Astrocyte (in vitro differentiated cells and primary cell): ENCODE data around the gene ODAPH. TPM values are rescaled to one million over a fixed set of nuclear protein-coding genes. Genes with fewer than 3 reads are reported as not detected.

Experiments
- DNase-seq: peaks from one replicate; pipeline ENCODE4 v3.0.0-alpha.2; 2010; ENCODE audit warnings: low read depth
- FAIRE-seq: peaks from 2 replicates; lab custom pipeline; 2011; peaks lifted over from hg19 to GRCh38; lab: Jason Lieb, UNC
- H2AFZ ChIP-seq: 2 replicates; pipeline ENCODE4 v1.6.0; 2012; ENCODE audit warnings: low read depth, low read length, inconsistent platforms
- H3K27ac ChIP-seq: 2 replicates; pipeline ENCODE4 v1.5.1; 2011; ENCODE audit warnings: low read depth, low read length, inconsistent platforms
- H3K27me3 ChIP-seq: 2 replicates; pipeline ENCODE4 v1.6.0; 2011; ENCODE audit warnings: low read length, inconsistent platforms; ENCODE audit not compliant: insufficient read depth
- H3K36me3 ChIP-seq: 2 replicates; pipeline ENCODE4 v1.5.1; 2011; ENCODE audit warnings: low read length, inconsistent platforms; ENCODE audit not compliant: insufficient read depth
- H3K4me1 ChIP-seq: 2 replicates; pipeline ENCODE4 v1.5.1; 2011; ENCODE audit warnings: low read length, inconsistent platforms; ENCODE audit not compliant: insufficient read depth
- H3K4me2 ChIP-seq: 2 replicates; pipeline ENCODE4 v1.6.0; 2012; ENCODE audit warnings: low read length, inconsistent platforms
- H3K4me3 ChIP-seq: 2 replicates; pipeline ENCODE4 v1.5.1; 2011; ENCODE audit warnings: low read depth, mild to moderate bottlenecking, low read length, inconsistent platforms; ENCODE audit not compliant: insufficient read depth
- H3K79me2 ChIP-seq: 2 replicates; pipeline ENCODE4 v1.6.0; 2012; ENCODE audit warnings: mild to moderate bottlenecking, low read length, inconsistent platforms; ENCODE audit not compliant: insufficient read depth
- H3K9ac ChIP-seq: 2 replicates; pipeline ENCODE4 v1.6.0; 2012; ENCODE audit warnings: mild to moderate bottlenecking, low read length, inconsistent platforms
- H3K9me3 ChIP-seq: 2 replicates; pipeline ENCODE4 v1.5.1; 2012; ENCODE audit warnings: low read depth, mild to moderate bottlenecking, low read length, inconsistent platforms; ENCODE audit not compliant: insufficient read depth
- H4K20me1 ChIP-seq: 2 replicates; pipeline ENCODE4 v1.6.0; 2012; ENCODE audit warnings: low read length, inconsistent platforms; ENCODE audit not compliant: insufficient read depth
- H3K27ac Mint-ChIP-seq: one replicate; pipeline ENCODE4 v1.8.0; 2021; ENCODE audit warnings: mild to moderate bottlenecking, mixed read lengths; ENCODE audit not compliant: unreplicated experiment
- H3K27me3 Mint-ChIP-seq: one replicate; pipeline ENCODE4 v1.8.0; 2021; ENCODE audit warnings: low read depth, mixed read lengths; ENCODE audit not compliant: unreplicated experiment
- H3K36me3 Mint-ChIP-seq: one replicate; pipeline ENCODE4 v1.8.0; 2021; ENCODE audit warnings: low read depth, mixed read lengths; ENCODE audit not compliant: unreplicated experiment
- H3K4me1 Mint-ChIP-seq: one replicate; pipeline ENCODE4 v1.8.0; 2021; ENCODE audit warnings: low read depth, mixed read lengths; ENCODE audit not compliant: unreplicated experiment
- H3K4me3 Mint-ChIP-seq: one replicate; pipeline ENCODE4 v1.8.0; 2021; ENCODE audit warnings: mild to moderate bottlenecking, moderate library complexity, mixed read lengths; ENCODE audit not compliant: unreplicated experiment
- H3K9me3 Mint-ChIP-seq: one replicate; pipeline ENCODE4 v1.8.0; 2021; ENCODE audit warnings: mild to moderate bottlenecking, mixed read lengths; ENCODE audit not compliant: unreplicated experiment
- CTCF ChIP-seq: IDR thresholded peaks from 2 replicates; pipeline ENCODE4 v1.5.1; 2011; ENCODE audit warnings: low read depth, mild to moderate bottlenecking, inconsistent platforms, low read length, moderate library complexity; ENCODE audit not compliant: insufficient read depth
- EZH2 ChIP-seq: IDR thresholded peaks from 2 replicates; pipeline ENCODE4 v1.6.1; 2012; ENCODE audit warnings: mild to moderate bottlenecking, low read length, inconsistent platforms; ENCODE audit not compliant: insufficient read depth
- total RNA-seq: library from RNA; stranded (reverse); gene quantifications from 2 replicates; pipeline ENCODE4 v1.2.1, GENCODE V29; 2021

Gene ODAPH
- total RNA-seq, 1 donor from 2014 or later: 55.3 TPM

- no peaks in the 10 kb centered on the region for H3K36me3 ChIP-seq
- Mint-ChIP-seq H3K27ac (no peak overlapping the region), H3K36me3 (no peaks in the 10 kb centered on the region), H3K27me3 (no peaks in the 10 kb centered on the region), H3K9me3 (no peaks in the 10 kb centered on the region), H3K4me1 (peaks cover 7% of the 10 kb centered on the region), H3K4me3 (no peak overlapping the region)
- no peak overlapping the region for H3K4me3 ChIP-seq
- no peaks in the 10 kb centered on the region for H3K79me2 ChIP-seq
- no peak overlapping the region for H3K27ac ChIP-seq
- H3K4me1 ChIP-seq: no peaks in the 10 kb centered on the region
- no peaks in the 10 kb centered on the region for H3K27me3 ChIP-seq
- DNase-seq (no peak), FAIRE-seq (no peak)
- no peaks in the 10 kb centered on the region for H3K9me3 ChIP-seq
- TF ChIP-seq CTCF (no peak), EZH2 (no peak)
- H2AFZ ChIP-seq: no peak overlapping the region
- H4K20me1 ChIP-seq: no peaks in the 10 kb centered on the region
- H3K9ac ChIP-seq: no peak overlapping the region
- H3K4me2 ChIP-seq: no peak overlapping the region
These were observed 43.8 kb downstream of the ODAPH start for GRCh38 chr4:75599647-75600046.

- H3K4me3 Mint-ChIP-seq: no peak overlapping the region
- no peaks in the 10 kb centered on the region for H3K27me3 Mint-ChIP-seq
- Histone ChIP-seq H3K9ac (no peak overlapping the region), H3K27me3 (no peaks in the 10 kb centered on the region), H3K9me3 (no peaks in the 10 kb centered on the region), H4K20me1 (no peaks in the 10 kb centered on the region), H3K27ac (no peak overlapping the region), H3K4me3 (no peak overlapping the region), H3K4me1 (no peaks in the 10 kb centered on the region), H2AFZ (no peak overlapping the region), H3K36me3 (no peaks in the 10 kb centered on the region), H3K79me2 (no peaks in the 10 kb centered on the region), H3K4me2 (no peak overlapping the region)
- no peaks in the 10 kb centered on the region for H3K9me3 Mint-ChIP-seq
- no peak for DNase-seq
- no peak overlapping the region for H3K27ac Mint-ChIP-seq
- H3K4me1 Mint-ChIP-seq: no peaks in the 10 kb centered on the region
- FAIRE-seq: no peak
- no peaks in the 10 kb centered on the region for H3K36me3 Mint-ChIP-seq
- no peak for TF ChIP-seq EZH2
- TF ChIP-seq CTCF: no peak
These were observed 50.1 kb downstream of the ODAPH start for GRCh38 chr4:75605928-75606327.

- FAIRE-seq: no peak
- Histone ChIP-seq H3K27me3 (no peaks in the 10 kb centered on the region), H3K79me2 (no peaks in the 10 kb centered on the region), H3K4me2 (no peak overlapping the region), H2AFZ (no peak overlapping the region), H3K27ac (no peak overlapping the region), H4K20me1 (no peaks in the 10 kb centered on the region), H3K9me3 (peaks cover 4% of the 10 kb centered on the region), H3K4me3 (no peak overlapping the region), H3K4me1 (no peaks in the 10 kb centered on the region), H3K9ac (no peak overlapping the region), H3K36me3 (no peaks in the 10 kb centered on the region)
- Mint-ChIP-seq H3K4me3 (no peak overlapping the region), H3K27ac (no peak overlapping the region), H3K27me3 (no peaks in the 10 kb centered on the region), H3K4me1 (no peaks in the 10 kb centered on the region), H3K36me3 (peaks cover 5% of the 10 kb centered on the region), H3K9me3 (peaks cover 9% of the 10 kb centered on the region)
- TF ChIP-seq CTCF: no peak
- no peak for TF ChIP-seq EZH2
- DNase-seq: no peak
These were observed 56.4 kb downstream of the ODAPH start for GRCh38 chr4:75612306-75612705.

Other genes with a start within 250 kb of the ODAPH start
- gene RCHY1, start 41.7 kb upstream of the ODAPH start, total RNA-seq: 35.3 and 40.7 TPM in 2 replicates
- 17.0 and 20.6 TPM in 2 replicates for gene THAP6, start 41.6 kb upstream of the ODAPH start, total RNA-seq
- 3.7 and 4.7 TPM in 2 replicates for gene CDKL2, start 74.5 kb downstream of the ODAPH start, total RNA-seq
- gene G3BP2, start 117.3 kb downstream of the ODAPH start, total RNA-seq: 281 and 285 TPM in 2 replicates
- gene USO1, start 168.5 kb downstream of the ODAPH start, total RNA-seq: 104 and 105 TPM in 2 replicates